ENCODE results near the gene ASAP2.

Gene ASAP2

GRCh38 chr2:9344434-9344833 is 137.8 kb downstream of the ASAP2 start:
- no peak for DNase-seq (ENCODE audit: low read depth, low spot score)

GRCh38 chr2:9345343-9345742 is 138.7 kb downstream of the ASAP2 start:
- no peak for DNase-seq (ENCODE audit: low read depth, low spot score)

GRCh38 chr2:9345997-9346396 is 139.4 kb downstream of the ASAP2 start:
- no peak for DNase-seq (ENCODE audit: low read depth, low spot score)

GRCh38 chr2:9346885-9347284 is 140.3 kb downstream of the ASAP2 start:
- no peak for DNase-seq (ENCODE audit: low read depth, low spot score)

- no peak for DNase-seq (ENCODE audit: low read depth, low spot score)
Observed at GRCh38 chr2:9347411-9347881, 140.8 kb downstream of the ASAP2 start.

GRCh38 chr2:9354318-9354717 is 147.7 kb downstream of the ASAP2 start:
- no peak for DNase-seq (ENCODE audit: low read depth, low spot score)

- no peak for DNase-seq (ENCODE audit: low read depth, low spot score)
Observed at GRCh38 chr2:9355270-9355669, 148.7 kb downstream of the ASAP2 start.

- DNase-seq (ENCODE audit: low read depth, low spot score), result no peak
Observed at GRCh38 chr2:9355716-9356115, 149.1 kb downstream of the ASAP2 start.

GRCh38 chr2:9356261-9356660 is 149.6 kb downstream of the ASAP2 start:
- no peak for DNase-seq (ENCODE audit: low read depth, low spot score)

- no peak for DNase-seq (ENCODE audit: low read depth, low spot score)
Observed at GRCh38 chr2:9358846-9359245, 152.2 kb downstream of the ASAP2 start.

- no peak for DNase-seq (ENCODE audit: low read depth, low spot score)
Observed at GRCh38 chr2:9359463-9359862, 152.9 kb downstream of the ASAP2 start.

GRCh38 chr2:9360110-9360509 is 153.5 kb downstream of the ASAP2 start:
- no peak for DNase-seq (ENCODE audit: low read depth, low spot score)

- DNase-seq (ENCODE audit: low read depth, low spot score), result no peak
Observed at GRCh38 chr2:9360701-9361100, 154.1 kb downstream of the ASAP2 start.

- DNase-seq (ENCODE audit: low read depth, low spot score), result no peak
Observed at GRCh38 chr2:9364373-9364772, 157.8 kb downstream of the ASAP2 start.

GRCh38 chr2:9364791-9365497 is 158.3 kb downstream of the ASAP2 start:
- DNase-seq (ENCODE audit: low read depth, low spot score), result no peak

- DNase-seq (ENCODE audit: low read depth, low spot score), result no peak
Observed at GRCh38 chr2:9365498-9366019, 158.9 kb downstream of the ASAP2 start.

- DNase-seq (ENCODE audit: low read depth, low spot score), result no peak
Observed at GRCh38 chr2:9366026-9366425, 159.4 kb downstream of the ASAP2 start.

- no peak for DNase-seq (ENCODE audit: low read depth, low spot score)
Observed at GRCh38 chr2:9370746-9371145, 164.1 kb downstream of the ASAP2 start.

GRCh38 chr2:9373047-9373446 is 166.4 kb downstream of the ASAP2 start:
- DNase-seq (ENCODE audit: low read depth, low spot score), result no peak

- no peak for DNase-seq (ENCODE audit: low read depth, low spot score)
Observed at GRCh38 chr2:9373476-9373875, 166.9 kb downstream of the ASAP2 start.

GRCh38 chr2:9374071-9374730 is 167.6 kb downstream of the ASAP2 start:
- DNase-seq (ENCODE audit: low read depth, low spot score), result no peak

GRCh38 chr2:9375857-9376428 is 169.3 kb downstream of the ASAP2 start:
- DNase-seq (ENCODE audit: low read depth, low spot score), result no peak
